Gastrocnemius medialis (tissue), 4 donors: Measurements from ENCODE around the gene DRD3. TPM values are rescaled to one million over a fixed set of nuclear protein-coding genes. Genes with fewer than 3 reads are reported as not detected.
A peak's percentile ranks its signal among the peaks of the same experiment; 100 is the strongest.

Experiments
- ATAC-seq, 2 donors: fragments of 150-250 bp; one replicate each; pipeline ENCODE4 v1.9.1; 2016
- DNase-seq, 2 donors: peaks; one replicate each; pipeline ENCODE4 v3.0.0-alpha.2; 2019
- H3K27ac ChIP-seq, 4 donors: fragments of 200-600 bp; sonication (generic); 1 replicate in 1 of 4; 2 replicates in 3 of 4; pipeline ENCODE4 v1.5.1; 2016 to 2018; ENCODE audit warnings: mild to moderate bottlenecking in 2 of 4, moderate library complexity in 1 of 4
- H3K27me3 ChIP-seq, 3 donors: fragments of 200-600 bp; sonication (generic) in 2 of 3; 1 replicate in 1 of 3; 2 replicates in 2 of 3; pipeline versions ENCODE4 v1.5.1 to v1.6.0; 2016 to 2019; ENCODE audit warnings: mild to moderate bottlenecking in 1 of 3, moderate library complexity in 1 of 3
- H3K36me3 ChIP-seq, 2 donors: fragments of 200-600 bp; sonication (generic) in 1 of 2; one replicate each; pipeline ENCODE4 v1.5.1; 2017 to 2018
- H3K4me1 ChIP-seq, 2 donors: fragments of 200-600 bp; sonication (generic) in 1 of 2; one replicate each; pipeline ENCODE4 v1.5.1; 2016 to 2017; ENCODE audit warnings: mild to moderate bottlenecking in 2 of 2
- H3K4me3 ChIP-seq, 4 donors: fragments of 200-600 bp; sonication (generic) in 3 of 4; 1 replicate in 1 of 4; 2 replicates in 3 of 4; pipeline ENCODE4 v1.5.1; 2016 to 2019; ENCODE audit warnings: mild to moderate bottlenecking in 2 of 4
- H3K9me3 ChIP-seq, 3 donors: fragments of 200-600 bp; sonication (generic) in 2 of 3; 1 replicate in 1 of 3; 2 replicates in 2 of 3; pipeline ENCODE4 v1.5.1; 2016 to 2019
- CTCF ChIP-seq, 5 experiments: fragments of 450-650 bp in 3 of 5; fragments of 200-600 bp in 2 of 5; sonication (generic) in 2 of 5; IDR thresholded peaks in 4 of 5; conservative IDR thresholded peaks in 1 of 5; 1 replicate in 4 of 5; 2 replicates in 1 of 5; pipeline ENCODE4 v1.5.1; 2016 to 2019; ENCODE audit warnings: antibody characterized with exemption in 5 of 5, mild to moderate bottlenecking in 3 of 5, moderate library complexity in 3 of 5
- POLR2A ChIP-seq, 2 donors: fragments of 450-650 bp; IDR thresholded peaks; one replicate each; pipeline ENCODE4 v1.6.1; 2017; ENCODE audit warnings: antibody characterized with exemption in 2 of 2, mild to moderate bottlenecking in 2 of 2, moderate library complexity in 2 of 2
- in situ Hi-C, 4 donors: fragments of 200-750 bp; cut with MboI; loops; one replicate each; pipeline versions ENCODE4 v1.15.0 to v1.8.0; 2017; ENCODE audit warnings: low sequenced_read_pairs in 4 of 4
- intact Hi-C: fragments of 100-400 bp; cut with DNase I; formaldehyde crosslinking; loops from one replicate; pipeline ENCODE4 v1.15.1; 2023; ENCODE audit warnings: low total_unique reads
- total RNA-seq, 4 donors: library from RNA; depleted of rRNA; stranded (reverse); fragments of >200 nt; gene quantifications; one replicate each; pipeline versions ENCODE4 v1.1.0 to v1.2.3, GENCODE V29; 2016

DRD3 gene
- total RNA-seq, 4 donors from 2014 or later = not detected

- H3K4me3 ChIP-seq = peak overlapping the region; percentile 55 to 71 (median 66)
- H3K36me3 ChIP-seq = no peaks in the 10 kb centered on the region
- H3K27ac ChIP-seq = no peak overlapping the region
- TF ChIP-seq CTCF (IDR thresholded peaks at IDR 0.05 in 4 of 5, conservative IDR thresholded peaks at IDR 0.05 in 1 of 5) (peak; percentile 58 to 88 (median 76)), POLR2A (IDR thresholded peaks at IDR 0.05) (no peak)
- DNase-seq (peak; percentile 22 to 46), ATAC-seq (peak; percentile 80 to 82)
- in situ Hi-C loops (no loop called here), intact Hi-C loops (loop anchor here (10.0 kb wide), 1 partner anchor 262 kb away; no protein-coding TSS in a partner anchor)
- H3K27me3 ChIP-seq = no peaks in the 10 kb centered on the region
- H3K4me1 ChIP-seq = peaks cover 0 to 6% of the 10 kb centered on the region in 2 donors
- no peaks in the 10 kb centered on the region for H3K9me3 ChIP-seq
These were observed 26.2 kb downstream of the DRD3 start for GRCh38 chr3:114152519-114153151.

GRCh38 chr3:114151091-114151490, 27.8 kb downstream of the DRD3 start:
- ATAC-seq (no peak), DNase-seq (no peak)
- in situ Hi-C loops (no loop called here), intact Hi-C loops (loop anchor here (10.0 kb wide), 1 partner anchor 264 kb away; no protein-coding TSS in a partner anchor)
- H3K4me1 ChIP-seq = peaks cover 0 to 6% of the 10 kb centered on the region in 2 donors
- H3K4me3 ChIP-seq = no peak overlapping the region
- H3K9me3 ChIP-seq = no peaks in the 10 kb centered on the region
- H3K27me3 ChIP-seq = no peaks in the 10 kb centered on the region
- H3K36me3 ChIP-seq = no peaks in the 10 kb centered on the region
- no peak for TF ChIP-seq CTCF (IDR thresholded peaks at IDR 0.05 in 4 of 5, conservative IDR thresholded peaks at IDR 0.05 in 1 of 5)
- TF ChIP-seq POLR2A (IDR thresholded peaks at IDR 0.05) = no peak
- no peak overlapping the region for H3K27ac ChIP-seq

GRCh38 chr3:114147251-114147650, 31.6 kb downstream of the DRD3 start:
- ATAC-seq (no peak), DNase-seq (no peak)
- Histone ChIP-seq H3K9me3 (no peaks in the 10 kb centered on the region), H3K27ac (no peak overlapping the region), H3K4me1 (no peaks in the 10 kb centered on the region), H3K4me3 (no peak overlapping the region), H3K27me3 (no peaks in the 10 kb centered on the region), H3K36me3 (no peaks in the 10 kb centered on the region)
- intact Hi-C loops (no loop called here), in situ Hi-C loops (no loop called here)
- TF ChIP-seq POLR2A (IDR thresholded peaks at IDR 0.05) (no peak), CTCF (IDR thresholded peaks at IDR 0.05 in 4 of 5, conservative IDR thresholded peaks at IDR 0.05 in 1 of 5) (no peak)

GRCh38 chr3:114144909-114145688, 33.8 kb downstream of the DRD3 start:
- no peak for TF ChIP-seq CTCF (IDR thresholded peaks at IDR 0.05 in 4 of 5, conservative IDR thresholded peaks at IDR 0.05 in 1 of 5)
- TF ChIP-seq POLR2A (IDR thresholded peaks at IDR 0.05) = no peak
- no peak overlapping the region for H3K27ac ChIP-seq
- H3K9me3 ChIP-seq = no peaks in the 10 kb centered on the region
- no peak overlapping the region for H3K4me3 ChIP-seq
- H3K36me3 ChIP-seq = no peaks in the 10 kb centered on the region
- H3K27me3 ChIP-seq = no peaks in the 10 kb centered on the region
- DNase-seq (no peak), ATAC-seq (no peak)
- intact Hi-C loops (no loop called here), in situ Hi-C loops (no loop called here)
- H3K4me1 ChIP-seq = no peaks in the 10 kb centered on the region
